Stimulated activated CD8-positive, alpha-beta memory T cell treated with anti-CD3 and anti-CD28 coated beads, Interleukin-4, amount 100 ng/mL, for 24 hours (primary cell): ENCODE measurements around the gene RBX1.
A peak's percentile ranks its signal among the peaks of the same experiment; 100 is the strongest.

Experiments
- DNase-seq: peaks from one replicate; pipeline ENCODE4 v3.0.0-alpha.2; 2020; ENCODE audit warnings: low read depth

Gene RBX1

DNA sequence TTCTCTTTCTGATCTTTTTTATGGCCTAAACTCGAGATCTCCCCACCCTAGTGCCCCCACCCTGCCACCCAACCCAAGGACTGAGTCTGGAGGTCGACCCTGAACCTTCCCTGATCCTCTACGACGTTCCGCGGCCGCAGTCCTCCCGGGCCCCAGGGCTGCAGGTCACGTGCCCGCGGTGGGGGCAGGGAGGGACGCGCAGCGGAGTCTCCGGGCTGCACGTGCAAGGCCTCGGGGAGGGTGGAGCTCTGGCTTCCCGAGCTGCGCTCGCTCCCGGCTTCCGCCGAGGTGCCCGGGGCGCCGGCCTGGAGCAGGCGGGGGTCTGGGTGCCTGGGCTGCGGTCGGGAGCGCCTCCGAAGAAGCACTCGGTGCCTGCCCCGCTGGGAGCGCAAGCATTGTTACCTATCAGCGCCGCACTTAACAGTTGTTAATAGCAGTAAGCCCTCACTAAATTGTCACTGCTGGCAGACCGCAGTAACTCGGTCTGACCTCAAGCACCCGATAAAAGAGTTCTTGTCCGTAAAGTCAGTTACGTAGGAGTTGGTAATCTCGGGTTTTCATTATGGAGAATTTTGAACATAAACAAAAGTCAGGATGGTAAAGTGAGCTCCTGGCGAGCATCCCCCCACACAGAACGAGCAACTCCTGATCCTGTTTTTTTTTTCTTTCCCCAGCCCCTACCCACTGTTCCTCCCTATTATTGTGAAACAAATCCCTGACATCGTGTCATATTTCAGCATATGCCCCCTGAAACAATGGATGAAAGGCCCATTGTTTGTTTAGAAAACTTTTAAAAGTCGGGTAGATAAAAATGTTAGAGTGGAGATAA lies 71.5 kb downstream of the RBX1 start:
- peak; percentile 72 for DNase-seq
